OCI-LY7 (cell line): ENCODE data around the gene MACF1. TPM values are rescaled to one million over a fixed set of nuclear protein-coding genes. Genes with fewer than 3 reads are reported as not detected.

Experiments
- BruUV-seq: library from RNA; stranded (reverse); fragments of 400-500 nt; replicated peaks from 2 replicates; lab custom pipeline; 2021; lab: Mats Ljungman, UMichigan
- CTCF ChIA-PET: fragments of 300-600 bp; sonication (Branson Sonifier 250); formaldehyde crosslinking; loops from one replicate; lab custom pipeline; 2022; ENCODE audit warnings: antibody characterized with exemption; ENCODE audit not compliant: unreplicated experiment; lab: Charles Lee
- POLR2A ChIA-PET: fragments of 300-600 bp; sonication (Branson Sonifier 250); formaldehyde crosslinking; loops from one replicate; lab custom pipeline; 2022; ENCODE audit warnings: antibody characterized with exemption; lab: Charles Lee
- DNase-seq: peaks from one replicate; pipeline ENCODE4 v3.0.0-alpha.2; 2015; ENCODE audit warnings: low spot score
- H2AFZ ChIP-seq: fragments of 200-600 bp; sonication (generic), shearing (Covaris generic); 2 replicates; pipeline ENCODE4 v1.6.1; 2014; ENCODE audit warnings: mild to moderate bottlenecking, antibody characterized with exemption, low read length, moderate library complexity
- H3K27ac ChIP-seq: fragments of 200-600 bp; sonication (generic); 2 replicates; pipeline ENCODE4 v1.5.1; 2014; ENCODE audit warnings: mixed run types, low read depth, mild to moderate bottlenecking, moderate library complexity, low read length, inconsistent platforms; ENCODE audit not compliant: poor library complexity, severe bottlenecking
- H3K36me3 ChIP-seq: fragments of 200-600 bp; sonication (generic); 2 replicates; pipeline ENCODE4 v1.6.1; 2014; ENCODE audit warnings: mild to moderate bottlenecking, antibody characterized with exemption, low read length, moderate library complexity, mixed read lengths; ENCODE audit not compliant: insufficient read depth
- H3K4me1 ChIP-seq: fragments of 200-600 bp; sonication (generic); 2 replicates; pipeline ENCODE4 v1.5.1; 2014; ENCODE audit warnings: mild to moderate bottlenecking, low read length; ENCODE audit not compliant: insufficient read depth, poor library complexity, severe bottlenecking
- H3K4me2 ChIP-seq: fragments of 200-600 bp; sonication (generic); 2 replicates; pipeline ENCODE4 v1.6.1; 2014; ENCODE audit warnings: mild to moderate bottlenecking, low read length
- H3K4me3 ChIP-seq: fragments of 200-600 bp; sonication (generic); 2 replicates; pipeline ENCODE4 v1.5.1; 2014; ENCODE audit warnings: mild to moderate bottlenecking, low read depth, low read length; ENCODE audit not compliant: poor library complexity, severe bottlenecking
- H3K79me2 ChIP-seq: fragments of 200-600 bp; sonication (generic); 2 replicates; pipeline ENCODE4 v1.6.1; 2016; ENCODE audit warnings: low read depth, mild to moderate bottlenecking, low read length, moderate library complexity, mixed read lengths; ENCODE audit not compliant: insufficient read depth
- H3K9me2 ChIP-seq: fragments of 200-600 bp; sonication (generic); 2 replicates; pipeline ENCODE4 v1.6.1; 2016; ENCODE audit warnings: mild to moderate bottlenecking, low read length, mixed read lengths; ENCODE audit not compliant: insufficient read depth
- H3K9me3 ChIP-seq: fragments of 200-600 bp; sonication (generic); 2 replicates; pipeline ENCODE4 v1.6.1; 2014; ENCODE audit warnings: mild to moderate bottlenecking, mixed run types, low read length, mixed read lengths
- H4K20me1 ChIP-seq: fragments of 200-600 bp; sonication (generic); 2 replicates; pipeline ENCODE4 v1.6.1; 2014; ENCODE audit warnings: mild to moderate bottlenecking, antibody characterized with exemption, low read length, moderate library complexity, mixed read lengths; ENCODE audit not compliant: insufficient read depth
- EZH2phosphoT487 ChIP-seq: fragments of 200-600 bp; sonication (generic); IDR thresholded peaks from 2 replicates; pipeline ENCODE4 v1.6.1; 2018; ENCODE audit warnings: low read depth, borderline replicate concordance, mild to moderate bottlenecking, mixed run types, antibody characterized with exemption, low read length, moderate library complexity, mixed read lengths
- intact Hi-C: fragments of 100-400 bp; cut with micrococcal nuclease; formaldehyde crosslinking; loops from one replicate; pipeline ENCODE4 v1.10.0; 2022; ENCODE audit not compliant: unreplicated experiment
- total RNA-seq, 2 experiments: library from RNA; depleted of rRNA in 1 of 2; stranded (reverse); fragments of >200 nt in 1 of 2; shearing (Covaris generic) in 1 of 2; gene quantifications; 2 replicates each; pipeline ENCODE4 v1.2.3, GENCODE V29; 2014 to 2022
- TF ChIP-seq, protein P1 (sequence below): fragments of 200-600 bp; sonication (generic); conservative IDR thresholded peaks from 2 replicates; pipeline ENCODE4 v1.5.1; 2014; ENCODE audit warnings: mild to moderate bottlenecking, antibody characterized with exemption, low read length, moderate library complexity, mixed read lengths

The MACF1 gene
- total RNA-seq, 2 experiments from 2014 or later = 211 to 220 TPM

- Histone ChIP-seq H3K4me2 (no peak overlapping the region), H4K20me1 (no peaks in the 10 kb centered on the region), H2AFZ (no peak overlapping the region), H3K4me1 (peaks cover 7% of the 10 kb centered on the region), H3K9me3 (no peaks in the 10 kb centered on the region), H3K36me3 (peaks cover 88% of the 10 kb centered on the region), H3K79me2 (no peaks in the 10 kb centered on the region), H3K27ac (no peak overlapping the region), H3K9me2 (no peaks in the 10 kb centered on the region), H3K4me3 (no peak overlapping the region)
- TF ChIP-seq EZH2phosphoT487 = no peak
- TF ChIP-seq, protein P1, sequence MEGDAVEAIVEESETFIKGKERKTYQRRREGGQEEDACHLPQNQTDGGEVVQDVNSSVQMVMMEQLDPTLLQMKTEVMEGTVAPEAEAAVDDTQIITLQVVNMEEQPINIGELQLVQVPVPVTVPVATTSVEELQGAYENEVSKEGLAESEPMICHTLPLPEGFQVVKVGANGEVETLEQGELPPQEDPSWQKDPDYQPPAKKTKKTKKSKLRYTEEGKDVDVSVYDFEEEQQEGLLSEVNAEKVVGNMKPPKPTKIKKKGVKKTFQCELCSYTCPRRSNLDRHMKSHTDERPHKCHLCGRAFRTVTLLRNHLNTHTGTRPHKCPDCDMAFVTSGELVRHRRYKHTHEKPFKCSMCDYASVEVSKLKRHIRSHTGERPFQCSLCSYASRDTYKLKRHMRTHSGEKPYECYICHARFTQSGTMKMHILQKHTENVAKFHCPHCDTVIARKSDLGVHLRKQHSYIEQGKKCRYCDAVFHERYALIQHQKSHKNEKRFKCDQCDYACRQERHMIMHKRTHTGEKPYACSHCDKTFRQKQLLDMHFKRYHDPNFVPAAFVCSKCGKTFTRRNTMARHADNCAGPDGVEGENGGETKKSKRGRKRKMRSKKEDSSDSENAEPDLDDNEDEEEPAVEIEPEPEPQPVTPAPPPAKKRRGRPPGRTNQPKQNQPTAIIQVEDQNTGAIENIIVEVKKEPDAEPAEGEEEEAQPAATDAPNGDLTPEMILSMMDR = no peak
- intact Hi-C loops = loop anchor here (5.0 kb wide), 1 partner anchor 33 kb away; no protein-coding TSS in a partner anchor
- POLR2A ChIA-PET = no interaction called here
- no TSS peak for BruUV-seq
- DNase-seq = no peak
- CTCF ChIA-PET = interaction anchor here (0.5 kb wide), 1 partner anchor 115 kb away, joined by 3 read pairs; no protein-coding TSS in a partner anchor
Observed at GRCh38 chr1:39310015-39310414, 105.5 kb downstream of the MACF1 start.

DNA sequence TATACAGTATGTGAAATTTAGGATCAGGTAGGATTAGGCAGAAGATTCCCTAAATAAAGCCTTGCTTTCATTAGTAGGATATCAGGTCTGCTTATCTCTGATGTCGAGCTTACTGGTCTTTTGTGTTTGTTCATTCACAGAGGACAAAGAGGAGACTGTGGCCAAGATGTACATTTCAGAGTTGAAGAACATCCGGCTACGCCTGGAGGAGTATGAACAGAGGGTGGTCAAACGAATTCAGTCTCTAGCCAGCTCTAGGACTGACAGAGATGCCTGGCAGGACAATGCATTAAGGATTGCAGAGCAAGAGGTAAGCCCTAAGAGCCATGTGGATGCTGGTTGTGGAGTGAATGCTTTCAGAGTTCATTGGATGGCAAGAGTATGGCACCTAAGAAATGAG is 106.2 kb downstream of the MACF1 start:
- Histone ChIP-seq H3K4me2 (no peak overlapping the region), H2AFZ (no peak overlapping the region), H3K36me3 (peaks cover 88% of the 10 kb centered on the region), H3K27ac (no peak overlapping the region), H4K20me1 (no peaks in the 10 kb centered on the region), H3K9me2 (no peaks in the 10 kb centered on the region), H3K4me3 (no peak overlapping the region), H3K9me3 (no peaks in the 10 kb centered on the region), H3K79me2 (no peaks in the 10 kb centered on the region), H3K4me1 (peaks cover under 1% of the 10 kb centered on the region)
- ChIA-PET POLR2A (no interaction called here), CTCF (no interaction called here)
- no peak for DNase-seq
- no TSS peak for BruUV-seq
- intact Hi-C loops = loop anchor here (5.0 kb wide), 1 partner anchor 33 kb away; no protein-coding TSS in a partner anchor
- no peak for TF ChIP-seq EZH2phosphoT487
- TF ChIP-seq, protein P1 = no peak

- intact Hi-C loops = no loop called here
- Histone ChIP-seq H3K27ac (no peak overlapping the region), H3K4me1 (no peaks in the 10 kb centered on the region), H3K9me2 (no peaks in the 10 kb centered on the region), H3K9me3 (no peaks in the 10 kb centered on the region), H4K20me1 (no peaks in the 10 kb centered on the region), H3K4me2 (no peak overlapping the region), H2AFZ (no peak overlapping the region), H3K36me3 (peaks cover 95% of the 10 kb centered on the region), H3K79me2 (no peaks in the 10 kb centered on the region), H3K4me3 (no peak overlapping the region)
- TF ChIP-seq EZH2phosphoT487 = no peak
- TF ChIP-seq, protein P1 = no peak
- DNase-seq = no peak
- CTCF ChIA-PET = no interaction called here
- POLR2A ChIA-PET = no interaction called here
- no TSS peak for BruUV-seq
Observed at GRCh38 chr1:39317111-39317510, 112.6 kb downstream of the MACF1 start.
